Neuronal stem cell (in vitro differentiated cells): ENCODE data around the gene LRRC8E.

Experiments
- DNase-seq: peaks from one replicate; pipeline ENCODE4 v3.0.0-alpha.2; 2013; ENCODE audit warnings: low spot score
- H2AFZ ChIP-seq: one replicate; pipeline ENCODE4 v1.6.1; 2013; ENCODE audit warnings: mild to moderate bottlenecking, low read length, inconsistent platforms
- H2AK5ac ChIP-seq: 2 replicates; pipeline ENCODE4 v1.6.1; 2013; ENCODE audit warnings: low read depth, mild to moderate bottlenecking, inconsistent platforms, low read length, moderate library complexity, mixed read lengths
- H2BK120ac ChIP-seq: 2 replicates; pipeline ENCODE4 v1.6.1; 2013; ENCODE audit warnings: low read depth, mild to moderate bottlenecking, inconsistent platforms, low read length, moderate library complexity, mixed read lengths
- H2BK12ac ChIP-seq: one replicate; pipeline ENCODE4 v1.6.1; 2013; ENCODE audit warnings: low read length, inconsistent platforms
- H2BK15ac ChIP-seq: 2 replicates; pipeline ENCODE4 v1.6.1; 2013; ENCODE audit warnings: mild to moderate bottlenecking, low read length, inconsistent platforms, mixed read lengths
- H2BK5ac ChIP-seq: one replicate; pipeline ENCODE4 v1.6.1; 2013; ENCODE audit warnings: inconsistent platforms, mild to moderate bottlenecking, low read length, moderate library complexity
- H3K14ac ChIP-seq: one replicate; pipeline ENCODE4 v1.6.1; 2013; ENCODE audit warnings: low read length, inconsistent platforms
- H3K18ac ChIP-seq: 2 replicates; pipeline ENCODE4 v1.6.1; 2013; ENCODE audit warnings: low read length, inconsistent platforms
- H3K23ac ChIP-seq: 2 replicates; pipeline ENCODE4 v1.6.1; 2013; ENCODE audit warnings: low read depth, mild to moderate bottlenecking, mixed read lengths, low read length, inconsistent platforms; ENCODE audit not compliant: poor library complexity
- H3K27ac ChIP-seq: replicated peaks from 3 replicates; pipeline ENCODE4 v1.5.1; 2013; ENCODE audit warnings: low read length, inconsistent platforms
- H3K27me3 ChIP-seq, 3 experiments: 2 replicates each; pipeline ENCODE4 v1.6.1; 2013; ENCODE audit warnings: low read length in 3 of 3, mild to moderate bottlenecking in 2 of 3, inconsistent platforms in 1 of 3, low read depth in 1 of 3, mixed read lengths in 1 of 3, moderate library complexity in 1 of 3; ENCODE audit not compliant: control insufficient read depth in 3 of 3, insufficient read depth in 3 of 3
- H3K36me3 ChIP-seq, 2 donors: replicated peaks in 1 of 2; 2 replicates each; pipeline ENCODE4 v1.6.1; 2013; ENCODE audit warnings: low read length in 2 of 2; ENCODE audit not compliant: control insufficient read depth in 2 of 2, insufficient read depth in 2 of 2
- H3K4ac ChIP-seq: 2 replicates; pipeline ENCODE4 v1.6.1; 2013; ENCODE audit warnings: inconsistent platforms, mild to moderate bottlenecking, low read length, moderate library complexity
- H3K4me1 ChIP-seq, 2 donors: 1 replicate in 1 of 2; 2 replicates in 1 of 2; pipeline ENCODE4 v1.6.1; 2013; ENCODE audit warnings: low read length in 2 of 2, low read depth in 1 of 2; ENCODE audit not compliant: control insufficient read depth in 2 of 2, insufficient read depth in 1 of 2
- H3K4me2 ChIP-seq: one replicate; pipeline ENCODE4 v1.6.1; 2013; ENCODE audit warnings: mild to moderate bottlenecking, low read length, inconsistent platforms; ENCODE audit not compliant: insufficient read depth, poor library complexity, severe bottlenecking
- H3K4me3 ChIP-seq, 2 donors: 2 replicates each; pipeline ENCODE4 v1.5.1; 2013; ENCODE audit warnings: low read length in 2 of 2, mild to moderate bottlenecking in 2 of 2, inconsistent platforms in 1 of 2, moderate library complexity in 1 of 2
- H3K79me1 ChIP-seq: one replicate; pipeline ENCODE4 v1.6.1; 2013; ENCODE audit warnings: low read depth, mild to moderate bottlenecking, inconsistent platforms, low read length, moderate library complexity
- H3K9ac ChIP-seq: one replicate; pipeline ENCODE4 v1.6.1; 2013; ENCODE audit warnings: mild to moderate bottlenecking, low read depth, low read length, inconsistent platforms; ENCODE audit not compliant: poor library complexity
- H3K9me3 ChIP-seq, 2 donors: replicated peaks in 1 of 2; 2 replicates each; pipeline versions ENCODE3 to v1.6.1; 2013; ENCODE audit warnings: low read length in 2 of 2, mild to moderate bottlenecking in 2 of 2, inconsistent platforms in 1 of 2, low read depth in 1 of 2, mixed read lengths in 1 of 2, moderate library complexity in 1 of 2; ENCODE audit not compliant: control insufficient read depth in 2 of 2, insufficient read depth in 1 of 2
- H4K8ac ChIP-seq: one replicate; pipeline ENCODE4 v1.6.1; 2013; ENCODE audit warnings: low read depth, mild to moderate bottlenecking, inconsistent platforms, low read length, moderate library complexity
- H4K91ac ChIP-seq: one replicate; pipeline ENCODE4 v1.6.1; 2013; ENCODE audit warnings: low read length, low read depth, mild to moderate bottlenecking, inconsistent platforms; ENCODE audit not compliant: poor library complexity
- WGBS, 2 donors: extraction: QIAGEN DNeasy Blood & Tissue Kit; methylation state at CpG; one replicate each; pipeline ENCODE4 v1.1.7; 2013; ENCODE audit warnings: missing lambda C conversion rate in 2 of 2, mixed read lengths in 1 of 2; ENCODE audit not compliant: insufficient read length in 2 of 2, insufficient replicate concordance in 1 of 2; ENCODE audit errors: extremely low coverage in 2 of 2; 5-methylcytosine and 5-hydroxymethylcytosine counted together

Gene LRRC8E

GRCh38 chr19:7932276-7932929 is 44.1 kb downstream of the LRRC8E start:
- H3K23ac ChIP-seq: no peak overlapping the region
- no peak overlapping the region for H4K8ac ChIP-seq
- H3K18ac ChIP-seq: no peak overlapping the region
- H2BK120ac ChIP-seq: no peak overlapping the region
- H2BK5ac ChIP-seq: no peak overlapping the region
- H3K36me3 ChIP-seq: peaks cover 45 to 80% of the 10 kb centered on the region in 2 donors
- H3K4me3 ChIP-seq: no peak overlapping the region
- H3K9ac ChIP-seq: no peak overlapping the region
- no peak overlapping the region for H3K4ac ChIP-seq
- H3K9me3 ChIP-seq: no peaks in the 10 kb centered on the region
- no peak overlapping the region for H3K4me2 ChIP-seq
- H3K79me1 ChIP-seq: peaks cover 6% of the 10 kb centered on the region
- no peak overlapping the region for H2AFZ ChIP-seq
- no peak overlapping the region for H3K14ac ChIP-seq
- H4K91ac ChIP-seq: no peak overlapping the region
- H2BK12ac ChIP-seq: no peak overlapping the region
- H3K27me3 ChIP-seq: no peaks in the 10 kb centered on the region
- H2AK5ac ChIP-seq: no peak overlapping the region
- H2BK15ac ChIP-seq: no peak overlapping the region
- H3K4me1 ChIP-seq: peaks cover 0 to 4% of the 10 kb centered on the region in 2 donors
- DNase-seq: no peak
- H3K27ac ChIP-seq: no peak overlapping the region
- no CpG with 5 or more reads among the region's 32 CpGs for WGBS, 2 donors

- peaks cover 0 to 4% of the 10 kb centered on the region in 2 donors for H3K4me1 ChIP-seq
- H3K23ac ChIP-seq: no peak overlapping the region
- no peak for DNase-seq
- H3K18ac ChIP-seq: no peak overlapping the region
- no peak overlapping the region for H4K8ac ChIP-seq
- H3K14ac ChIP-seq: no peak overlapping the region
- no peak overlapping the region for H2AFZ ChIP-seq
- no peak overlapping the region for H4K91ac ChIP-seq
- H3K27me3 ChIP-seq: no peaks in the 10 kb centered on the region
- no CpG with 5 or more reads among the region's 10 CpGs for WGBS, 2 donors
- no peak overlapping the region for H3K27ac ChIP-seq
- no peak overlapping the region for H3K4ac ChIP-seq
- no peak overlapping the region for H2AK5ac ChIP-seq
- H2BK5ac ChIP-seq: no peak overlapping the region
- peaks cover 6% of the 10 kb centered on the region for H3K79me1 ChIP-seq
- no peak overlapping the region for H2BK15ac ChIP-seq
- no peak overlapping the region for H2BK12ac ChIP-seq
- no peak overlapping the region for H3K4me2 ChIP-seq
- H3K36me3 ChIP-seq: peaks cover 47 to 82% of the 10 kb centered on the region in 2 donors
- H3K9me3 ChIP-seq: no peaks in the 10 kb centered on the region
- no peak overlapping the region for H3K4me3 ChIP-seq
- no peak overlapping the region for H3K9ac ChIP-seq
- no peak overlapping the region for H2BK120ac ChIP-seq
These were observed 44.6 kb downstream of the LRRC8E start for GRCh38 chr19:7932930-7933300.

- H3K4me1 ChIP-seq: peaks cover 0 to 4% of the 10 kb centered on the region in 2 donors
- H2BK5ac ChIP-seq: no peak overlapping the region
- DNase-seq: no peak
- H3K4ac ChIP-seq: no peak overlapping the region
- peaks cover 6% of the 10 kb centered on the region for H3K79me1 ChIP-seq
- H2BK120ac ChIP-seq: no peak overlapping the region
- H3K27ac ChIP-seq: no peak overlapping the region
- peaks cover 47 to 82% of the 10 kb centered on the region in 2 donors for H3K36me3 ChIP-seq
- H3K9ac ChIP-seq: no peak overlapping the region
- no peak overlapping the region for H3K18ac ChIP-seq
- no peak overlapping the region for H2BK12ac ChIP-seq
- no peak overlapping the region for H3K23ac ChIP-seq
- no peak overlapping the region for H3K4me2 ChIP-seq
- no peaks in the 10 kb centered on the region for H3K9me3 ChIP-seq
- no peak overlapping the region for H3K14ac ChIP-seq
- WGBS, 2 donors: no CpG with 5 or more reads among the region's 14 CpGs
- H2AFZ ChIP-seq: no peak overlapping the region
- H2AK5ac ChIP-seq: no peak overlapping the region
- no peak overlapping the region for H4K91ac ChIP-seq
- H2BK15ac ChIP-seq: no peak overlapping the region
- no peaks in the 10 kb centered on the region for H3K27me3 ChIP-seq
- no peak overlapping the region for H4K8ac ChIP-seq
- no peak overlapping the region for H3K4me3 ChIP-seq
These were observed 45.1 kb downstream of the LRRC8E start for GRCh38 chr19:7933411-7933810.

GRCh38 chr19:7933828-7934725 is 45.8 kb downstream of the LRRC8E start:
- H2AFZ ChIP-seq: no peak overlapping the region
- no peak overlapping the region for H2BK15ac ChIP-seq
- no peak overlapping the region for H3K18ac ChIP-seq
- no peak overlapping the region for H3K23ac ChIP-seq
- no peak overlapping the region for H2BK12ac ChIP-seq
- no peak for DNase-seq
- H3K4me2 ChIP-seq: no peak overlapping the region
- no peak overlapping the region for H2BK5ac ChIP-seq
- no CpG with 5 or more reads among the region's 55 CpGs for WGBS, 2 donors
- H3K9ac ChIP-seq: no peak overlapping the region
- no peaks in the 10 kb centered on the region for H3K27me3 ChIP-seq
- H3K14ac ChIP-seq: no peak overlapping the region
- no peak overlapping the region for H2AK5ac ChIP-seq
- H3K36me3 ChIP-seq: peaks cover 50 to 87% of the 10 kb centered on the region in 2 donors
- peaks cover 0 to 1% of the 10 kb centered on the region in 2 donors for H3K4me1 ChIP-seq
- no peak overlapping the region for H3K4me3 ChIP-seq
- H2BK120ac ChIP-seq: no peak overlapping the region
- H4K91ac ChIP-seq: no peak overlapping the region
- H4K8ac ChIP-seq: no peak overlapping the region
- peaks cover 6% of the 10 kb centered on the region for H3K79me1 ChIP-seq
- no peaks in the 10 kb centered on the region for H3K9me3 ChIP-seq
- H3K4ac ChIP-seq: no peak overlapping the region
- H3K27ac ChIP-seq: no peak overlapping the region
